Loucy (cell line): ENCODE results near the gene ZNF254.

Source experiments
- H2AFZ ChIP-seq: fragments of 200-600 bp; sonication (generic); 2 replicates; pipeline ENCODE4 v1.6.0; 2016; ENCODE audit warnings: antibody characterized with exemption, mild to moderate bottlenecking, low read length, moderate library complexity
- H3F3A ChIP-seq: fragments of 200-600 bp; 2 replicates; pipeline ENCODE4 v1.6.0; 2016; ENCODE audit warnings: antibody characterized with exemption, low read depth, mild to moderate bottlenecking
- H3K27me3 ChIP-seq: fragments of 200-600 bp; sonication (generic); 2 replicates; pipeline ENCODE4 v1.6.1; 2014; ENCODE audit warnings: low read length, mild to moderate bottlenecking; ENCODE audit not compliant: insufficient read depth, poor library complexity, severe bottlenecking
- H3K36me3 ChIP-seq: fragments of 200-600 bp; sonication (generic); 2 replicates; pipeline ENCODE4 v1.6.1; 2016; ENCODE audit warnings: low read length; ENCODE audit not compliant: insufficient read depth
- H3K4me1 ChIP-seq: fragments of 200-600 bp; sonication (generic); 2 replicates; pipeline ENCODE4 v1.5.1; 2014; ENCODE audit warnings: low read length, mild to moderate bottlenecking; ENCODE audit not compliant: insufficient read depth, poor library complexity, severe bottlenecking
- H3K4me2 ChIP-seq: fragments of 200-600 bp; sonication (generic); 2 replicates; pipeline ENCODE4 v1.6.0; 2014; ENCODE audit warnings: antibody characterized with exemption, low read length, low read depth, mild to moderate bottlenecking; ENCODE audit not compliant: poor library complexity, severe bottlenecking
- H3K4me3 ChIP-seq: fragments of 200-600 bp; sonication (generic); 2 replicates; pipeline ENCODE4 v1.5.1; 2014; ENCODE audit warnings: low read length, mild to moderate bottlenecking, mixed read lengths; ENCODE audit not compliant: poor library complexity, severe bottlenecking
- H3K79me2 ChIP-seq: fragments of 200-600 bp; sonication (generic); 2 replicates; pipeline ENCODE4 v1.6.1; 2014; ENCODE audit warnings: low read length; ENCODE audit not compliant: insufficient read depth
- H3K9ac ChIP-seq: fragments of 200-600 bp; sonication (generic); 2 replicates; pipeline ENCODE4 v1.6.0; 2014; ENCODE audit warnings: mild to moderate bottlenecking, low read depth, low read length, moderate library complexity; ENCODE audit not compliant: poor library complexity, severe bottlenecking
- H3K9me2 ChIP-seq: fragments of 200-600 bp; sonication (generic); replicated peaks from 2 replicates; pipeline ENCODE4 v1.6.1; 2016; ENCODE audit warnings: low read depth, low read length, mixed read lengths
- H3K9me3 ChIP-seq: fragments of 200-600 bp; sonication (generic); 2 replicates; pipeline ENCODE4 v1.6.1; 2014; ENCODE audit warnings: mild to moderate bottlenecking, antibody characterized with exemption, low read length, low read depth; ENCODE audit not compliant: insufficient read depth
- H4K20me1 ChIP-seq: fragments of 200-600 bp; sonication (generic); 2 replicates; pipeline ENCODE4 v1.6.0; 2014; ENCODE audit warnings: antibody characterized with exemption, low read length, mild to moderate bottlenecking; ENCODE audit not compliant: insufficient read depth, poor library complexity, severe bottlenecking
- EZH2phosphoT487 ChIP-seq: fragments of 200-600 bp; IDR thresholded peaks from 2 replicates; pipeline ENCODE4 v1.6.1; 2018; ENCODE audit warnings: antibody characterized with exemption, mild to moderate bottlenecking, moderate library complexity, borderline replicate concordance
- TF ChIP-seq, protein P1 (sequence below): fragments of 200-600 bp; sonication (generic); conservative IDR thresholded peaks from 2 replicates; pipeline ENCODE4 v1.5.1; 2014; ENCODE audit warnings: mild to moderate bottlenecking, antibody characterized with exemption, low read length

The ZNF254 gene

DNA sequence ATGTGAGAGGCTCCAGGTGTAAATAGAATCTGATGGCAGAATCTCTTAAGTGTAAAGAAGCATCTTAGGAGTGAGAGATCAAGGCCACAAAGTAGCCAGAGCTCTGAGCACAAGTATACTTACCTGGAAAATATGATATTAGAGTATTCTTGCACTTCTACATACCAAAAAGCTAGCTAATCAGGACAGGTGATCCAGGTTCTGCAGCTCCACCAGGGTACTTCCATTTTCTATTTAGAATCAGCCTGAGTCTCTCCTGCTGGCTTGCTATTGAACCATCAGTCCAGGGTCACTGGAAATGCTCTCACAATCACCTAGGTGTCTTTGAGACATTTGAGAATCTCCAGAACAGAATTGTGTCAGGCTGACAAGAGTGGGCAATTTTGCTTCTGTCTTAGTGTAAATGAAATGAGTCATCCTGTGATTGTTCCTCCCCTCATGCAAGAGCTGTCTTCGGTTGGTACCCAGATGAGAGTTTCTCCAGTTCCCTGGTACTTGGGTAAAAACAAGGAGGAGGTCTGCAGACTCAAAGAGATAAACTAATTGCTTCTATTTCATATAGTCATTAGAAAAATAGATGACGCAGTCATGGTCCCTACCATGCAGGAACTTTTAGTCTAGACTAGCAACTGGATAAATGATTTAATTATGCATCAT lies 14.6 kb downstream of the ZNF254 start:
- Histone ChIP-seq H3K9me3 (no peaks in the 10 kb centered on the region), H3K4me1 (no peaks in the 10 kb centered on the region), H4K20me1 (peaks cover 27% of the 10 kb centered on the region), H2AFZ (no peak overlapping the region), H3K79me2 (peaks cover 51% of the 10 kb centered on the region), H3K36me3 (peaks cover 22% of the 10 kb centered on the region; the same call in 1 of the 2 replicates), H3F3A (no peaks in the 10 kb centered on the region), H3K9me2 (no peaks in the 10 kb centered on the region), H3K4me3 (no peak overlapping the region), H3K27me3 (no peaks in the 10 kb centered on the region), H3K4me2 (no peak overlapping the region), H3K9ac (no peak overlapping the region)
- no peak for TF ChIP-seq EZH2phosphoT487
- TF ChIP-seq, protein P1, sequence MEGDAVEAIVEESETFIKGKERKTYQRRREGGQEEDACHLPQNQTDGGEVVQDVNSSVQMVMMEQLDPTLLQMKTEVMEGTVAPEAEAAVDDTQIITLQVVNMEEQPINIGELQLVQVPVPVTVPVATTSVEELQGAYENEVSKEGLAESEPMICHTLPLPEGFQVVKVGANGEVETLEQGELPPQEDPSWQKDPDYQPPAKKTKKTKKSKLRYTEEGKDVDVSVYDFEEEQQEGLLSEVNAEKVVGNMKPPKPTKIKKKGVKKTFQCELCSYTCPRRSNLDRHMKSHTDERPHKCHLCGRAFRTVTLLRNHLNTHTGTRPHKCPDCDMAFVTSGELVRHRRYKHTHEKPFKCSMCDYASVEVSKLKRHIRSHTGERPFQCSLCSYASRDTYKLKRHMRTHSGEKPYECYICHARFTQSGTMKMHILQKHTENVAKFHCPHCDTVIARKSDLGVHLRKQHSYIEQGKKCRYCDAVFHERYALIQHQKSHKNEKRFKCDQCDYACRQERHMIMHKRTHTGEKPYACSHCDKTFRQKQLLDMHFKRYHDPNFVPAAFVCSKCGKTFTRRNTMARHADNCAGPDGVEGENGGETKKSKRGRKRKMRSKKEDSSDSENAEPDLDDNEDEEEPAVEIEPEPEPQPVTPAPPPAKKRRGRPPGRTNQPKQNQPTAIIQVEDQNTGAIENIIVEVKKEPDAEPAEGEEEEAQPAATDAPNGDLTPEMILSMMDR: no peak

DNA sequence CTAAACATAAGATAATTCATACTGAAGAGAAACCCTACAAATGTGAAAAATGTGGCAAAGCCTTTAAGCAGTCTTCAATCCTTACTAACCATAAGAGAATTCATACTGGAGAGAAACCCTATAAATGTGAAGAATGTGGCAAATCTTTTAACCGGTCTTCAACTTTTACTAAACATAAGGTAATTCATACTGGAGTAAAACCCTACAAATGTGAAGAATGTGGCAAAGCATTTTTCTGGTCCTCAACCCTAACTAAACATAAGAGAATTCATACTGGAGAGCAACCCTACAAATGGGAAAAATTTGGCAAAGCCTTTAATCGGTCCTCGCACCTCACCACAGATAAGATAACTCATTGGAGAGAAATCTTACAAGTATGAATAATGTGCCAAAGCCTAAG lies 40.6 kb downstream of the ZNF254 start:
- Histone ChIP-seq H3K9me3 (peaks cover 59% of the 10 kb centered on the region; the same call in 1 of the 2 replicates), H4K20me1 (no peaks in the 10 kb centered on the region), H3K4me3 (no peak overlapping the region), H3F3A (no peaks in the 10 kb centered on the region), H3K9ac (no peak overlapping the region), H3K79me2 (no peaks in the 10 kb centered on the region), H3K4me2 (no peak overlapping the region), H3K9me2 (no peaks in the 10 kb centered on the region), H3K4me1 (no peaks in the 10 kb centered on the region), H3K27me3 (no peaks in the 10 kb centered on the region), H2AFZ (no peak overlapping the region), H3K36me3 (peaks cover 44% of the 10 kb centered on the region)
- no peak for TF ChIP-seq EZH2phosphoT487
- TF ChIP-seq, protein P1: no peak

DNA sequence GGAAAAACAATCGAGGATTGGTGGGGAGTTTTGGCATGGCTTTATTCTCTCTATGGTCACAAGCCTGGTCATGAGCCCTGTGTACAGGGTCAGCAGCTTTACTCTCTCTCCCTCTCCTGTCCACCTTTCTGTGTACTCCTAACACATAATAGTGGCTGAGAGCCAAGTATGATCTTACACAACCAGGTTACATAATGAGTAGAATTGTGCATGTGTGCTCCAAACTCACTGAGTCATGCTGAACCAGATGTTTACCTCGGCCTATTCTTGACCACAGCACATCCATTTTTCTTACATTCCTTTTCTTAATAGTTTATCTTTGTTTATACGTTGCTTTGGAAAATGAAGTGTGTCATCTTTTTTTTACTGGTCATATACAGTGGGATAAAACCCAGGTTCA lies 53.1 kb downstream of the ZNF254 start:
- no peaks in the 10 kb centered on the region for H3K9me2 ChIP-seq
- no peak overlapping the region for H3K9ac ChIP-seq
- H3K9me3 ChIP-seq: peaks cover 2% of the 10 kb centered on the region; the same call in 1 of the 2 replicates
- H3F3A ChIP-seq: no peaks in the 10 kb centered on the region
- TF ChIP-seq, protein P1: no peak
- TF ChIP-seq EZH2phosphoT487: no peak
- H3K4me2 ChIP-seq: no peak overlapping the region
- H3K4me3 ChIP-seq: no peak overlapping the region
- H3K4me1 ChIP-seq: no peaks in the 10 kb centered on the region
- no peaks in the 10 kb centered on the region for H3K27me3 ChIP-seq
- H2AFZ ChIP-seq: no peak overlapping the region
- no peaks in the 10 kb centered on the region for H3K36me3 ChIP-seq
- H3K79me2 ChIP-seq: no peaks in the 10 kb centered on the region
- no peaks in the 10 kb centered on the region for H4K20me1 ChIP-seq
